Measurements from ENCODE around the gene CNTN3. TPM values are rescaled to one million over a fixed set of nuclear protein-coding genes. Genes with fewer than 3 reads are reported as not detected.
A peak's percentile ranks its signal among the peaks of the same experiment; 100 is the strongest.

The CNTN3 gene
- total RNA-seq, 4 donors from 2014 or later: 1.5 to 3.6 (median 2.3) TPM

GRCh38 chr3:74613521-74614106 lies 845 bp downstream of the CNTN3 start:
- H3K27ac ChIP-seq: no peak overlapping the region

GRCh38 chr3:74613060-74613459 lies 1.4 kb downstream of the CNTN3 start:
- Histone ChIP-seq H3K9me3 (no peaks in the 10 kb centered on the region), H3K27me3 (peaks cover 0 to 9% of the 10 kb centered on the region in 2 donors), H3K36me3 (no peaks in the 10 kb centered on the region), H3K4me1 (peaks cover 0 to 8% (median 0%) of the 10 kb centered on the region in 4 donors), H3K27ac (no peak overlapping the region), H3K4me3 (peak overlapping the region in 2 of 4 donors; percentile 26 to 54)
- TF ChIP-seq CTCF (IDR thresholded peaks at IDR 0.05): no peak
- 27 to 44% methylated on average over 2 of the region's 2 CpGs for WGBS, 2 donors
- DNase-seq (ENCODE audit: low spot score in 2 of 2): no peak

More at GRCh38 chr3:74613521-74614106, 845 bp downstream of the CNTN3 start:
- 7 to 25% methylated on average over 16 of the region's 16 CpGs for WGBS, 2 donors
- no peak for DNase-seq (ENCODE audit: low spot score in 2 of 2)
- H3K27me3 ChIP-seq: peaks cover 0 to 9% of the 10 kb centered on the region in 2 donors
- TF ChIP-seq POLR2A (IDR thresholded peaks at IDR 0.05) (no peak), EP300 (IDR thresholded peaks at IDR 0.05) (no peak), CTCF (IDR thresholded peaks at IDR 0.05) (no peak)
- H3K4me3 ChIP-seq: peak overlapping the region; percentile 26 to 54 (median 28)
- no peaks in the 10 kb centered on the region for H3K36me3 ChIP-seq
- H3K9me3 ChIP-seq: no peaks in the 10 kb centered on the region
- peaks cover 0 to 8% (median 0%) of the 10 kb centered on the region in 4 donors for H3K4me1 ChIP-seq

- no peak for TF ChIP-seq POLR2A (IDR thresholded peaks at IDR 0.05)
- TF ChIP-seq CTCF (IDR thresholded peaks at IDR 0.05): no peak
- no peak for TF ChIP-seq EP300 (IDR thresholded peaks at IDR 0.05)
- H3K27ac ChIP-seq: no peak overlapping the region
- H3K27me3 ChIP-seq: peaks cover 0 to 9% of the 10 kb centered on the region in 2 donors
- no peaks in the 10 kb centered on the region for H3K36me3 ChIP-seq
- WGBS, 2 donors: 65 to 83% methylated on average over 1 of the region's 1 CpG
- no peak for DNase-seq (ENCODE audit: low spot score in 2 of 2)
- peaks cover 0 to 8% (median 0%) of the 10 kb centered on the region in 4 donors for H3K4me1 ChIP-seq
- no peak overlapping the region for H3K4me3 ChIP-seq
- no peaks in the 10 kb centered on the region for H3K9me3 ChIP-seq
Observed at GRCh38 chr3:74611206-74611605, 3.3 kb downstream of the CNTN3 start.

DNA sequence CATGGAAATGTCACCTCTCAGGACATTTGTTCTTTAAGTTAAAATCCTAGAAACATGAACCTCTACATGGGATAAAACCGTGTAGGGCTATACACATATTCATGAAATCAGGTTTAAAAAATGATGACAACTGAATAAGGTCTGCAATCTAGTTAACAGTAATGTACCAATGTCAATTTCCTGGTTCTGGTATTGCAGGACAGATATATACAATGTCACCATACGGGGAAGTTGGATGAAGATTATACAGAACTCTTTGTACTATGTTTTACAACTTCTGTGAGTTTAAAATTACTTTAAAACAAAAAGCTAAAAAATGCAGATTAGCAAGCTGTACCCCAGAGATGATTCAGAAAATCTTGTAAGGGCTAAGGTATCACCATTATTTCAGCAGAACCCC lies 6.7 kb downstream of the CNTN3 start:
- no peaks in the 10 kb centered on the region for H3K9me3 ChIP-seq
- WGBS, 2 donors: 73 to 76% methylated on average over 2 of the region's 2 CpGs
- TF ChIP-seq POLR2A (IDR thresholded peaks at IDR 0.05) (no peak), EP300 (IDR thresholded peaks at IDR 0.05) (no peak), CTCF (IDR thresholded peaks at IDR 0.05) (no peak)
- no peak overlapping the region for H3K4me3 ChIP-seq
- H3K36me3 ChIP-seq: no peaks in the 10 kb centered on the region
- no peak for DNase-seq (ENCODE audit: low spot score in 2 of 2)
- no peaks in the 10 kb centered on the region for H3K27me3 ChIP-seq
- H3K27ac ChIP-seq: no peak overlapping the region
- no peaks in the 10 kb centered on the region for H3K4me1 ChIP-seq

- 93 to 94% methylated on average over 7 of the region's 7 CpGs for WGBS, 2 donors
- H3K27me3 ChIP-seq: no peaks in the 10 kb centered on the region
Observed at GRCh38 chr3:74606996-74607395, 7.5 kb downstream of the CNTN3 start.

More at GRCh38 chr3:74606996-74607395, 7.5 kb downstream of the CNTN3 start:
- no peaks in the 10 kb centered on the region for H3K9me3 ChIP-seq
- no peak for DNase-seq (ENCODE audit: low spot score in 2 of 2)
- H3K4me3 ChIP-seq: no peak overlapping the region
- no peaks in the 10 kb centered on the region for H3K4me1 ChIP-seq
- H3K36me3 ChIP-seq: no peaks in the 10 kb centered on the region
- no peak overlapping the region for H3K27ac ChIP-seq
- no peak for TF ChIP-seq EP300 (IDR thresholded peaks at IDR 0.05)
